PFSK-1 (cell line): Measurements from ENCODE around the gene RPL10.

Experiments used
- POLR2AphosphoS5 ChIP-seq: IDR thresholded peaks from 2 replicates; pipeline ENCODE4 v1.6.1; 2012; ENCODE audit warnings: low read depth, mild to moderate bottlenecking, control low read depth, low read length, moderate library complexity
- TF ChIP-seq, protein P1 (sequence below), 2 experiments: IDR thresholded peaks; 2 replicates each; pipeline versions ENCODE4 v1.6.1 to v1.8.0; 2011 to 2012; ENCODE audit warnings: low read depth in 2 of 2, low read length in 2 of 2, control low read depth in 1 of 2, inconsistent platforms in 1 of 2, mild to moderate bottlenecking in 1 of 2, moderate library complexity in 1 of 2; ENCODE audit not compliant: insufficient read depth in 1 of 2

DNA sequence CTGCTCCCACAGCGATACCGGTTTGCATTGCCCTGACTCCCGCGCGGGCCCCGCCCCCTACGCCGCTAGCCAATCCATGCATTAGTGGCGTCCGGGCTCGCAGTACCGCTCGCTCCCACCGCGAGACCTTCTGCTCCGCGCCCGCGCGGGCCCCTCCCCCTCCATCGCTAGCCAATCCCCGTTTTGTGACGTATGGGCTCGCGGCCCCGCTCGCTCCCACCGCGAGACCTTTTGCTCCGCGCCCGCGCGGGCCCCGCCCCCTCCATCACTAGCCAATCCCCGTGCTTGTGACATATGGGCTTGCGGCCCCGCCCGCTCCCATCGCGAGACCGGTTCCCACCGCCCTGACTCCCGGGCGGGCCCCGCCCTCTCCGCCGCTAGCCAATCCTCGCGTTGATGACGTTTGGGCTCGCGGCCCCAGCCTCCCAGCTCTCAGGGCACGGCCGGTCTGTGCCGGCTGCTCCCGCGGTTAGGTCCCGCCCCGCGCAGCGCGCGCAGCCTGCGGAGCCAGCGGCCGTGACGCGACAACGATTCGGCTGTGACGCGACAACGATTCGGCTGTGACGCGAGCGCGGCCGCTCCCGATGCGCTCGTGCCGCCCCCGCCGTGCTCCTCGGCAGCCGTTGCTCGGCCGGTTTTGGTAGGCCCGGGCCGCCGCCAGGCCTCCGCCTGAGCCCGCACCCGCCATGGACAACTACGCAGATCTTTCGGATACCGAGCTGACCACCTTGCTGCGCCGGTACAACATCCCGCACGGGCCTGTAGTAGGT lies 19.2 kb upstream of the RPL10 start, which contains the start of gene EMD:
- peak; percentile 67; the same call in 1 of the 2 replicates for TF ChIP-seq POLR2AphosphoS5
- TF ChIP-seq, protein P1, sequence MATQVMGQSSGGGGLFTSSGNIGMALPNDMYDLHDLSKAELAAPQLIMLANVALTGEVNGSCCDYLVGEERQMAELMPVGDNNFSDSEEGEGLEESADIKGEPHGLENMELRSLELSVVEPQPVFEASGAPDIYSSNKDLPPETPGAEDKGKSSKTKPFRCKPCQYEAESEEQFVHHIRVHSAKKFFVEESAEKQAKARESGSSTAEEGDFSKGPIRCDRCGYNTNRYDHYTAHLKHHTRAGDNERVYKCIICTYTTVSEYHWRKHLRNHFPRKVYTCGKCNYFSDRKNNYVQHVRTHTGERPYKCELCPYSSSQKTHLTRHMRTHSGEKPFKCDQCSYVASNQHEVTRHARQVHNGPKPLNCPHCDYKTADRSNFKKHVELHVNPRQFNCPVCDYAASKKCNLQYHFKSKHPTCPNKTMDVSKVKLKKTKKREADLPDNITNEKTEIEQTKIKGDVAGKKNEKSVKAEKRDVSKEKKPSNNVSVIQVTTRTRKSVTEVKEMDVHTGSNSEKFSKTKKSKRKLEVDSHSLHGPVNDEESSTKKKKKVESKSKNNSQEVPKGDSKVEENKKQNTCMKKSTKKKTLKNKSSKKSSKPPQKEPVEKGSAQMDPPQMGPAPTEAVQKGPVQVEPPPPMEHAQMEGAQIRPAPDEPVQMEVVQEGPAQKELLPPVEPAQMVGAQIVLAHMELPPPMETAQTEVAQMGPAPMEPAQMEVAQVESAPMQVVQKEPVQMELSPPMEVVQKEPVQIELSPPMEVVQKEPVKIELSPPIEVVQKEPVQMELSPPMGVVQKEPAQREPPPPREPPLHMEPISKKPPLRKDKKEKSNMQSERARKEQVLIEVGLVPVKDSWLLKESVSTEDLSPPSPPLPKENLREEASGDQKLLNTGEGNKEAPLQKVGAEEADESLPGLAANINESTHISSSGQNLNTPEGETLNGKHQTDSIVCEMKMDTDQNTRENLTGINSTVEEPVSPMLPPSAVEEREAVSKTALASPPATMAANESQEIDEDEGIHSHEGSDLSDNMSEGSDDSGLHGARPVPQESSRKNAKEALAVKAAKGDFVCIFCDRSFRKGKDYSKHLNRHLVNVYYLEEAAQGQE (IDR thresholded peaks at IDR 0.05; ENCODE audit: insufficient read depth in 1 of 2, low read depth in 2 of 2, low read length in 2 of 2), result 0 out of 4 replicates have a peak, but pooled peaks of 1 of the 2 experiments have one; percentile 6
